HCT116 (cell line): ENCODE data around the gene MYH13. TPM values are rescaled to one million over a fixed set of nuclear protein-coding genes. Genes with fewer than 3 reads are reported as not detected.

ENCODE experiments used
- total RNA-seq: library from RNA; stranded (reverse); gene quantifications from one replicate; pipeline ENCODE4 v1.2.1, GENCODE V29; 2021; ENCODE audit not compliant: unreplicated experiment

The MYH13 gene
- total RNA-seq, 1 experiment from 2014 or later, result not detected

Other genes starting within 250 kb of the MYH13 start
- 4.1 TPM for gene GAS7, start 174.4 kb downstream of the MYH13 start, total RNA-seq
- gene MYH8, start 48.9 kb upstream of the MYH13 start, total RNA-seq, result not detected
- not detected for gene MYH4, start 96.6 kb upstream of the MYH13 start, total RNA-seq
- gene MYH1, start 145.5 kb upstream of the MYH13 start, total RNA-seq, result not detected
- gene MYH2, start 176.7 kb upstream of the MYH13 start, total RNA-seq, result not detected